NOMO-1 treated with DMSO at 0.1 percent for 48 hours (cell line): ENCODE results near the gene ANKRD42.
"Not testable (repeated sequence)": the region's sequence is repeated elsewhere in the genome, so short reads cannot be mapped to it uniquely, and the experiment has no call there.

ENCODE experiments used
- DNase-seq: peaks from one replicate; lab custom pipeline; 2025; ENCODE audit not compliant: unreplicated experiment; lab: John Stamatoyannopoulos, UW

ANKRD42 gene

DNA sequence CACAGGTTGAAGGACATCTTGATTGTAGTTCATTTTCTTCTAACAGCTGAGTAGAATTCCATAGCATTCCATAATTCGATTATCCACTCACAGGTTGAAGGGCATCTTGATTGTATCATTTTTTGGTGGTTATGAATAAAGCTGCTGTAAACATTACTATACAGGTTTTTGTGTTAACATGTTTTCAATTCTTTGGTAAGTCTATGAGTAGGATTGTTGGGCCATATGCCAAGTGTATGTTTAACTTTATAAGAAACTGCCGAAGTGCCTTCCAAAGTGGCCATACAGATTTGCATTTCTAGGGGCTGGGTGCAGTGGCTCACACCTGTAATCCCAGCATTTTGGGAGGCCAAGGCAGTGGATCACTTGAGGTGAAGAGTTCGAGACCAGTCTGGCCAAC lies 44.6 kb downstream of the ANKRD42 start:
- DNase-seq: no peak

DNA sequence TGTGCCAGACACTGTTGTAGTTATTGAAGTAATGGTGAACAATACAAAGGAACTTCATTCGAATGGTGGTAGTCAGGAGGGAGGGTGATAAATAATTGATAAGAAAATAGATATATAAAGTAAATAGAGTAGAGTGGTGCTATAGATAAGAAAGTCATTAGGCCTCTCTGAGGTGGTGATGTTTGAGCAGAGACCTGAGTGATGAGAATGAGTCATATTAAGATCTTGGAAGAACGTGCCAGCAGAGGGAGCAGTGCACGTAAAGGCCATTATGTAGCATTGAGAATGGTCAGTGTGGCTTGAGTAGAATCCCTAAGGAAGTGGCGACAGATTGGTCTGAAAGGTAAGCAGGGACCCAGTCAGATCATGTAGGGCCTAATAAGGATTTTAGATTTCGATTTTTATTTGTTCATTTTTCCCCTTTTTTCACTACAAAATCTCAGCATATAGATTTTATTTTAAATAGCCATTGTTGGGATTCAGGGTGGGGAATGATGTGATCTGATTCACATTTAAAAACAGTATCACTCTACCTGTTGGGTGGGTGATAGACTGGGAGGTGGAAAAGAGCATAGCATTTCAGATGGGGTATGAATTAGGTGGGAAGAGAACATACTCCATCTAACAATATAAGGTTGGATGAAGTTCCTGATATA lies 47.9 kb downstream of the ANKRD42 start:
- DNase-seq: peak; percentile 37

DNA sequence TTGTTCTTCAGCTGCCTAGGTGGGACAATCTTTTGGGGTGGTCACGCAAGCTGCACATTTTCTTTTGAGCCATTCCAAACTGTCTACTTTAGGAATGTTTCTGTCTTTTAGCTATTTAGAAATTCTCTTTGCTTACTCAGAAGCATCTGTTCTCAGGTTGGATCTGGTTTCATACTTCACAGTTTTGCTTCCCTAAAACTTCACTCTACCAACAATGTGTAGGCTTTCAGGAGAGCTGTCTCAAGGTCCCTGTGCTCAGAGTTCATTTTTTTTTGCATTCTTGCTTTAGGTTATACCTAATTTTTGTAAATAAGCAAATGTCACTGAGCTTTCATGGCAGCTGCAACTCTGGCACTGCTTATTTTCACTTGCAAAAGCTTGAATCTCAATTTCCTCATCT lies 55.9 kb downstream of the ANKRD42 start:
- DNase-seq: no peak

DNA sequence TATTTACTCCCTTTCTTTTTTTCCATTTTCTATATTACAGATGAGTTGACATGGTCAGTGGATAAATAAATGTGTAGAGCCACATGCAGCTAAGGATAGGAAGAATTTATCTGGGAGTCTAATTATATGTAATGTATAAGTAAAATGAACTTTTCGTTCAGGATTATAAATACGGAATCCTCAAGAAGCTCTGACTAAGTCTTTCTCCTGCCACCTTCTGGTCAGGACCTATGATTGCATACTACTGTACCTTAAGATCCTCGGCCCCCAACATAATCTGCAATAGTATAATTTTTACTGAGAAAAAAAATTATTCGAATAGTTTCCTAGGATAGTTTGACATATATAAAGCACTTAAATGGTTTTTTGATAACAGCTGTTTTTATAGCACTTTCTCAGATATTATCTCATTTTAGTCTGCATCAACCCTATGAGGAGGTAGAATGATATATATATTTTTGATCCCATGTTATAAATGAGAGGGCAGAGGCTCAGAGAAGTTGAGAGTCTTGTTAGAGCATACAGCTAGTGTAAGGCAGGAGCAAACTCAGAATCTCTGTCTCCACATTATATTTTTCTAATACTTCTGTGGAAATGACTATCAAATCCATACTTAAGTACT lies 56.6 kb downstream of the ANKRD42 start:
- peak; percentile 51 for DNase-seq

DNA sequence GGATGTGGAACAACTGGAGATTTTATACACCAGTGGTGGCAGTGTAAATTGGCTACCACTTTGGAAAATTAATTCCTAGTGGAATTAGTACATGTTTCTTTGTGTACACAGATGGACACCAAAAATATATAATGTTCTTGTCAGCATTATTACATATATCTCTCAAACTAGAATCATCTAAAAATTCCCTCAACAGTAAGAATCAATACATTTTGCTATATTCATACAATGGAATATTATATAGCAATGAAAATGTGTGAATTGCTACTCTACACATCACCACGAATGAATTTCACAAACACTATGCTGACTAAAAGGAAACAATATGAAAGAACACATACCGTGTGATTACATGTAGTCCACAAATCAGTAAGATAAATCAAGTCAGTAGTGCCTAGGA lies 58.8 kb downstream of the ANKRD42 start:
- no peak for DNase-seq

DNA sequence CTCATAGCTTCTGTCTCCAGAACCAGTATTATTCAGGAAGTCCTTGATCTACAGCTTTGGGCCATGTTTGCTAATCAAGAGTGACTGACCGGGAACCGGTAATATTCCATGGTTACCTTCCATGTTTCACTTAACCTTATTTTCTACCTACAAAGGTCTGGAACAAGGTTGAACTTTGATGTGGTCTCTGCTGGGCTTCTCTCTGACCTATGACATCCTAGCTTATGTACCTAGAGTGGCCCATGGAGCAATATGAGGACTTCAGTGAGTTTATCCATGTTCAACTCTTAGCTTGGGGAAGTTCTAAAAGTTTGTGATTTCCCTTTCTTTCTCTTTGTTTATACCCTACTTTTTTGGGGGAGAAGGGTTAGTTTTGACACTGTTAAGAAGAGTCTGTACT lies 59.4 kb downstream of the ANKRD42 start:
- DNase-seq: no peak

DNA sequence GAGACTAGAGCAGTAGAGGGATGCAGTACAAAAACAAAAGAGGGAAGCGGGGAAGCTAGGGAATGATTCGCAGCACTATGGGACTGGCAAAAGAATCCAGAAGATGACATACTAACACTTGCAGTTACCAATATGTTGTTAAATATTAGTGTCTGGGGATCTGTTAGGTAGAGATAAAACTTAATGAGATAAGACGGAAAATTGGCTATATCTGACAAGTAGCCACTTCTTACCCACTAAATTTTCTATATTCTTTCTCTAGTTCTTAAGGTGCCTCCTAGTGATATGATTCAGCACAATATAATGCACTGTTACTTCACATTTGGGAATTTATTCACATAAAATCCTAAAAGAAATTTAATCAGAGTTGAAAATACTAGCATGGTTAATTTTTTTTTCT lies 61.9 kb downstream of the ANKRD42 start:
- no peak for DNase-seq

DNA sequence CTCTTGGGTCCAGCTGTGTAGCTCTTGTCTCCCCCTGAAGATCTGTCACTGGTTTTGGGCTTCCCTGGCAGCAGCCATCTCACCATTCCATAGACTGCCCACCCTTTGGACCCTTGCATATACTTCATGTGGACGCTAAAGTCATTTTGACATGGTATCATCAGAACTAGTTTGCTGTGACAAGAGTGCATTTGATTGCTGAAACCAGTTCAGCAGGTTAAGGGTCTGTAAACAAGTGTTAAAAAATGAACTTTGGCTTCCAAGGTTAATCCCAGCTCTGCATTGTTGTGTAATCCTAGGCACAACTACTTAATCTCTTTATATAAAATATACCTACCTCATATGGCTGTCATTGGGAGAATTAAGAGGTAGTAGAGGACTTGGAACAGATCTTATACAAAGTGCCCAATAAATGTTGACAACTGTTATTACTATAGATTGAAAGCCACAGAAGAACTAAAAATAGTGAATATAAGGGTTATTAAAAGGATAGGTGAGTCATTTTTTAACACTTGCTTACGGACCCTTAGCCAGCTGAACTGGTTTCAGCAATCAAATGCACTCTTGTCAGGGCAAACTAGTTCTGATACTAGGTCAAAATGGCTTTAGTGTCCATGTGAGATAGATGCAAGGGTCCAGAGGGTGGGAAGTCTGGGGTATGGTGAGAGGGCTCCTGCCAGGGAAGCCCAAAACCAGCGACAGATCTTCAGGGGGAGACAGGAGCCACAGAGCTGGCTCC lies 63.3 kb downstream of the ANKRD42 start:
- DNase-seq: no peak

DNA sequence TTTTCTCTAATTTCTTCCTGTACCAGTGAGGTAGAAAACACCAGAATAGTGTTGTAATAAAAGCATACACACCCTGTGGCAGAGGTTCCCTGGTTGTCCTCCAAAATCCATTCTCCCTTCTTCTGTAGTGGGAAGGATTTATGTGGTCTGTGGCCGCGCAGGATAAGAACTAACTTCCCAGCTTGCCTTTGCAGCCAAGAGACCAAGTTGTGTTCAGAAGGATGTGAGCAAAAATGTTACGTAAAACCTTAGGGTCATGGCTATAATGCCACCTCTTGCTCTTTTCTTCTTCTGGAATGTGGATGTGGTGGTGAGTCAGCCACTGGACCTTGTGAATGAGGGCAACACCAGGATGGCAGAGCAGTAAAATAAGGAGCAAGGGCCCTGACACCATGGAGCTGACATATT lies 64.3 kb downstream of the ANKRD42 start:
- DNase-seq: no peak

DNA sequence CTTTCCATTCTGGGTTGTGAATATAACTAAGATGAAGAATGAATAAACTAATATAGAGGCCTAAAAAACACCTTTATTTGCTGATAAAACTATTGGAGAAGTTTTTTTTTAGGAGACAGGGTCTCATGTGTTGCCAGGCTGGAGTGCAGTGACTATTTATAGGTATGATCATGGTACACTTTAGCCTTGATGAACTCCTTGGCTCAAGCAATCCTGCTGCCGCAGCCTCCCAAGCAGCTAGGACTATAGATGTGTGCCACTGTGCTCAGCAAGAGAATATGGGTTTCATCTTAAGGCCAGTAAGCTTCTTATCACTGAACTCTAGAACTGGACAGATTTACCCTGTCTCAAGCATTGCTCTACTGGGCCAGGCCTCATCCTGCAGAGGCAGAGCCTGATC lies 66.0 kb downstream of the ANKRD42 start:
- DNase-seq: no peak

DNA sequence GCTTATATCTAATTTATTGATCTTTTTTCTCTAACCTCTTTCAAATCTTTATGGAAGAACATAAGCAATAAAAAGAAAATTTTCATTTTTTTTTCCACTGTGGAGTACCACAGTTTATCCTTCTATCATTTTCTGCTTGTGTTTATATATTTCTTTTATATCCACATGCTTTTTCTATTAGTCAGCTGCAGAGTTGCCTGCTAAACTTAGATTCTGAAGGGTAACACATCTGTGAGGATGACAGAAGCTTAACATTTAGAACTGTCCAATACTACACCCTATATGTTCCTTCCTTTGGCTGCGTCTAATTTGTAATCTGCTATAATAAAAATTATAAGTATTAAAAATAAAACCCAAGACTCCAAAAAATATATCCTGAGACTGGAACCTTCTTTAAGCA lies 71.8 kb downstream of the ANKRD42 start:
- DNase-seq: no peak

DNA sequence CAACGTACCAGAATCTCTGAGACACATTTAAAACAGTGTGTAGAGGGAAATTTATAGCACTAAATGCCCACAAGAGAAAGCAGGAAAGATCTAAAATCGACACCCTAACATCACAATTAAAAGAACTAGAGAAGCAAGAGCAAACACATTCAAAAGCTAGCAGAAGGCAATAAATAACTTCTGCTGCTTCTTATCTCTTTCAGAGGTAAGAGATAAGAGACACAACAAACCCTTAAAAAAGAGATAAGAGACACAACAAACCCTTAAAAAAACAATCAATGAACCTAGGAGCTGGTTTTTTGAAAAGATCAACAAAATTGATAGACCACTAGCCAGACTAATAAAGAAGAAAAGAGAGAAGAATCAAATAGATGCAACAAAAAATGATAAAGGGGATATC lies 75.6 kb downstream of the ANKRD42 start:
- DNase-seq: not testable (repeated sequence)

DNA sequence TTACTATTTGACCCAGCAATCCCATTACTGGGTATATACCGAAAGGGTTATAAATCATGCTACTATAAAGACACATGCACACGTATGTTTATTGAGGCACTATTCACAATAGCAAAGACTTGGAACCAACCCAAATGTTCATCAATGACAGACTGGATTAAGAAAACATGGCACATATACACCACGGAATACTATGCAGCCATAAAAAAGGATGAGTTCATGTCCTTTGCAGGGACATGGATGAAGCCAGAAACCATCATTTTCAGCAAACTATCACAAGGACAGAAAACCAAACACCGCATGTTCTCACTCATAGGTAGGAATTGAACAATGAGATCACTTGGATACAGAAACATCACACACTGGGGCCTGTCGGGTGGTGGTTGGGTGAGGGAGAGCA lies 78.2 kb downstream of the ANKRD42 start:
- not testable (repeated sequence) for DNase-seq

DNA sequence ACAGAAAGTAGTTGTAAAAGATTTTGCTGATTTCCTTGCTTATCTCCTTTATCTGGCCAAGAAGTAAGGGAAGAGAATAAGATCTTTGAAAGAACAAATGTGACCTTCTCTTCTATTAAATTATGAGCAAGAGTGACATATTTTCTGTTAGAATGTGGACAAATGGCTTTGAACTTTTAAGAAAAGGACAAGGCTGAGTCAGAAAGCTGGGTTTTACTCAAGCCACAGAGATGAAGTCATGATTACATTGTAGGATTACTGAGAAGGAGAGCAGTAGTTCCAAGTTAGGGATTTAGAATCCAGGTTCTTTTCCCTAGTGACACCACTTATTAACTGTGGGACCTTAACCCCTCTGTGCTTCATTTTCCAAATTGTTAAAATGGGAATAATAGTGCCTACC lies 79.1 kb downstream of the ANKRD42 start:
- DNase-seq: no peak

DNA sequence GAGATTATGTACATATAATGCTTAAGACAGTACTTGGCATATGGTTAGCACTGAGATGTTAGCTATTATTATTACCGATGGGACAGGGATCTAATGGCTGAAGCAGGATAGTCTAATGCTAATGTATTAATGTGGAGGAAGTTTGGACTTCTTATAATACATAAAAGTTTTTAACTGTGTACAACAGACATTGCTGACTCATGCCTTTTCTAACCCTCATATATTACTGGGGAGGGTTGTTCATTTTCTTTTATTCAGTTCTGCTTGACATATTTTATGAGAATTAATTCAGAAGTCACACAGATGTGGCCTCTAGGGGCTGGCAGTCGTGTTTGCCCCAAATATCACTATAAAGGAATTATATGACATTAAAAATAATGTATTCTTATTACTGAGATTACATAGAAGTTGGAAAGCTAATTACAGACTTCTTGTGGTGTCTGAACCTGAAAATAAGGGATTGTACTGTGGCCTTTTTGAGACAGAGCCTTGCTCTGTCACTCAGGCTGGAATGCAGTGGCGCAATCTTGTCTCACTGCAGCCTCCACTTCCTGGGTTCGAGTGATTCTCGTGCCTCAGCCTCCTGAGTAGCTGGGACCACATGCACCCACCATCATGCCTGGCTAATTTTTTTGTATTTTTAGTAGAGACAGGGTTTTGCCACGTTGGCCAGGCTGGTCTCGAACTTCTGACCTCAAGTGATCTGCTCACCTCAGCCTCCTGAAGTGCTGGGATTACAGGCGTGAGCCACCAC lies 82.6 kb downstream of the ANKRD42 start:
- DNase-seq: no peak

DNA sequence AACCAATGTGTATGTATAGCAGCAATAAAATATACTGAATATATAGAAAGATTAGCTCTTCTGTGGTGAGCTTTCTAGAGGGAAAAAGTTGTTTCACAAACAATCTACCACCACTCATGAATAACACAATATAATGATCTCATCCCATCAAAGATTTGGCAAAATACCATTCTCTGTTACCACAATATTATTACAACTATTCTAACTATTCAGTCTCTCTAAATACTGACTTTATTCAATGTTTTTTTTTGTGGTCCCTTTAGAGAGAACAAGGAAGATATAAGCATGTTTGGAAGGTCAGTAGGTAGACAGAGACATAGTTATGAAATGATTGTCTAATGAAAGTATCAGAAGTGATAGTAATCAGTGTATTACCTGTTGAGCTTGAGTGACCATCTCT lies 84.8 kb downstream of the ANKRD42 start:
- no peak for DNase-seq

DNA sequence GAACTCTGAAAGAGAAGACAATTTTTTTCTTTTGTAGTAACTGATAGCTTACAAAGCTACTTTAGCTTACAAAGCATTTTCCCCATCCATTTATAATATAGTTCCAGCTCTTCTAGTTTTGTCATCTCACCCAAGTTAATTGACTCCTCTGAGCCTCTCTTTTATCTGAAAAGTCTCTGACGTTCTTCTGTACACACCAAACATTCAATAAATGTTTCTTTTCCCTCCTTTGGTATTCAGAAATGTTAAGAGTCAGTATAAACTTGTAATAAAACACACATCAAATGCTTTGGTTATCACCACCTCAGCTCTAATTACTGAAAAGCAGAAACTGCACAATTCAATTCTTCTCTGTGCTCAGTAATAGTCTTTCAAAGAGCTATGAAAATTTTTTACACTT lies 86.7 kb downstream of the ANKRD42 start:
- DNase-seq: no peak

DNA sequence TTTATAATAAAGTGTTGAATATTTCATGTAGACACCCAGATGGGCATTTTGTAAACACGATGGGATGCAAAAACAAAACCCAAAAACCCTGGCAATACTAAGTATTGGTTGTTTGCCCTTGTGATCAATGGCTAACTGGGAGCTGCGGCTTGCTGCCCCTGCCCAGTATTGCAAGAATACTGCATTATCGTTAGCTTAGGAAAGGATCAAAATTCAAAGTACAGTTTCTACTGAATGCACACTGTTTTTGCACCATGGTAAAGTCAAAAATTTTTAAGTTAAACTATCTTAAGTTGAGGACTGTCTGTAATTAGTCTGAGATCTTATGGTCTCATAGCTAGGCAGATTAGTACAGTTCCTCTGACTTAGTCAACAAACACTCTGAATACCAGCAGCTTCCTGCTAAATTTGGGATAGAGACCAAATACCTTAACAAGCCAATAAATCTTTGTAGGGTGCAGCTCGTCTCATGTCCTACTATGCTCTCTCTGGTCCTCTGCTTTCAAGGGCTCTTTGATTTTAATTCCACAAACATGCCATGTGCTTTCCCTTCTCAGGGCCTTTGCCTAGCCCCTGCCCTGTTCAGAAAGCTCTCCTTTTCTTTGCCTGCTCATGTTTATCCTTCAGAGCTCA lies 88.7 kb downstream of the ANKRD42 start:
- no peak for DNase-seq

DNA sequence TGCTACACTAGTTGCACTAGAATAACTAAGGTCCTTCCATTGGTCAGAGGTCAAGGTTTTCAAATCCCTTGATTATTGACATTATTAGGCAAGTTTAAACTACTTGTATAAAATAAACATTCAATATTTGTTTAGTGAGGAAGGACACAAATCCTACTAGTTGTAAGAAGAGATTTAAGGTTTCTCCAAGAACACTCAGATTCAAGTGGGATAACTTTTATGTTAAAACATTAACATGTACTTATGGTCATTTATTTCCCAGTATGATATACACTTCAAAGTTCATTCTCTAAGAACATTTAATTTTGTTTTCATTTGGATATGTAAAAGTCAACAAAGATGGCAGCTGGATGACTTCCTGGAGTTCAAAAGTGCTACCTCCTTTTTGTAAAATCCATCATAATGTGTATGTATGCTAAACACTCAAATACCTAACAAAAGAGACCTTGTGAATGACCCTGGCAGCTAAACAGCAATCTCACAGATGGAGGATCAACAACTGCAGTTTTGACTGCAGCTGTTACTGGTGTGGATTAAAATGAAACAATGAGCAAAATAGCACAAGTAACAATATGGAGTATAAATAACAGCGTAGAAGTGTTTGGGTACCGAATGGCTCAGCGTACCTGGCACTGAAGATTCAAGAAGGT lies 91.1 kb downstream of the ANKRD42 start:
- DNase-seq: no peak

DNA sequence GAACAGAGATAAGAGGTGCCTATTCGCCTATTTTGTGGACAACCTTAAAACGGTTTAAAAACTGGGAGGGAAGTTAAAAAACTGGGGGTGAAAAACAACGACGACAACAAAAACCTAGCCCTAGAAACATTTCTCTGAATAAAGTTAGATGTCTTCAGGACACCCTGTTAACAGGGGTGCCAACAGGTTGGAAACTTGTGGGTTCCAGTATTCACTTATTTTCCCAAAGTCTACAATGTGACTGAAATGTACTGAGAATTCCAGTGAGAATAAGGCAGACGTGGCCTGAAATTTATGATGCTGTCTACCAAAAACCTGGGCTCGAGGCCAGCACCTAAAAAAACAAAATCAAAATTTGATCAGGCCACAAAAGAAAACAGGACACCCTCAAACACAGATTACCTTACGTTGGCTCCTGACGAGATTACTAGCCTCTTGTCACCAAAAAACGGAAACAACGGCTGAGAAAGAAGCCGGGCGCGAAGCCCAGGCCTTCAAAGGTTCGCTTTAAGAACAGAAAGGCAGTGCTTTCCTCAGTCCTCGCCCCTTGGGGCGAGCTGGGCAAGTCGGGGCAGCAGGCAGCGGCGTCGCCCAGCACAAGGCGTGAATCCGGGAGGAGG lies 91.7 kb downstream of the ANKRD42 start:
- no peak for DNase-seq
